GM19193 (cell line): ENCODE results near the gene CREB3L2.

Source experiments
- POLR2A ChIP-seq: IDR thresholded peaks from 4 replicates; pipeline ENCODE4 v1.6.1; 2011; ENCODE audit not compliant: insufficient read depth, insufficient read length; ENCODE audit errors: extremely low read depth

CREB3L2 gene

DNA sequence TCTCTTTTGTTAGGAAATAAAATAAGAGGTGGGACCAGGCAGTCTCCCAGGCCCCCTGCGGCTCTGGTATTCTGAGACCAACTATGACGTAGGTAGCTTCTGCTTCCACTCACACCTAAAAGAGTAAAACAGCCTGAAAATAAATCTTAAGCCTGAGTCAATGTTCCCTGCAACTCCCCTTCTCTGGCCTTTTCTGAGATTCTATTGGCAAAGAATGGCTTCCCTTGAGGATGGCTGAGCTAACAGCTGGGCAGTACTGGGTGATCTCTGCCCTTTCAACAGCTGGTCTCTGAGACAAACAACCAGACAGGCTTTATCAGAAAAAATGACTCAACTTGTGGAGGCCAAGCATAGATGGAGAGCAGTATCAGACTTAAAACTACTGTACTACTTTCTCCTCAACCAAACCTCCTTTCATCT is 58.7 kb downstream of the CREB3L2 start:
- no peak for TF ChIP-seq POLR2A

DNA sequence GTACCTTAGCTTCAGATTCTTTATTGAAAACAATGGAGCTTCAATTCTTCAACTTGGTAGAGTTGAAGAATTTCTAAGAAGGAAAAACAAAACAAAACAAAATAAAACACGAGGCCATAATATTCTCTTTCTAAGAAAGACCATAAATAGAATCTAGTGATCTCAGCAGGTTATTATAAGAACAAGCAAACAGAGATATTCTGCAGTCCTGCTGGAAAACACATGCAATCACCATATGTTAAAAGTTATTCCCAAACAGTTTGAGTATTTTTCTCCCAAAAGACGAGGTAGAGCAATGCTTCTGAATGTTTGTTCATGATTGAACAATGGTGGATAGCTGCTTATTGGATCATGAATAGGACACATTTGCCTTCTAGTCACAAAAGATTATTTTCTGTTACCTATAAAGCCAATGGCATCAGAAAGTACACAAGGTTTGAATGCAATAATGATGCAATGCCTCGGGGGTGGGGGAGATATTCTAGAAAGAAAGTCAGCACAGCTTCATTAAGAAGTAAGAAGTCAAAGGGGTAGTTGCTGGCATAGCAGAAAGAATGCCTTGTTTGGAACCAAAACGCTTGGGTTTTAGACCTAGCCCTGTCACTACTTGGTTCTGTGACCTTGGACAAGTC is 59.3 kb downstream of the CREB3L2 start:
- no peak for TF ChIP-seq POLR2A

GRCh38 chr7:137940656-137941518 is 61.0 kb downstream of the CREB3L2 start:
- no peak for TF ChIP-seq POLR2A

DNA sequence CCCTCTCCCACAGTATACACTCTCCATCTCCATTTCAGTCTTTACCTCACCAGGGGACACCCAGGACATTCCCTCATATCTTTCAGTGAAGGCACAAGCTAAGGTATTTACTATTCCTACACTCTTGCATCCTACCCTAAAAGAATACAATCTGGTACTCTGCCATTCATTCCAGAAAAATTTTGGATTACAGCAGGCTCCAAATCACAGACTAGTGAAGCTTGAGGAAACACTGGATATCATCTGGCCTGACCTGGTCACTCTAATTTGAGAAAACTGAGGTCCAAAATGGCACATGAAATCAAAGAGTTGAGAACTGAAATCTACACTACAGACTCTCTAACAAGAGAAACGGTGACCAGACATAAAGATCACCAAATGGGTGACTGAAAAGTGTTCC is 61.7 kb downstream of the CREB3L2 start:
- TF ChIP-seq POLR2A = no peak

- no peak for TF ChIP-seq POLR2A
Measured at GRCh38 chr7:137937202-137937560, 64.7 kb downstream of the CREB3L2 start.

DNA sequence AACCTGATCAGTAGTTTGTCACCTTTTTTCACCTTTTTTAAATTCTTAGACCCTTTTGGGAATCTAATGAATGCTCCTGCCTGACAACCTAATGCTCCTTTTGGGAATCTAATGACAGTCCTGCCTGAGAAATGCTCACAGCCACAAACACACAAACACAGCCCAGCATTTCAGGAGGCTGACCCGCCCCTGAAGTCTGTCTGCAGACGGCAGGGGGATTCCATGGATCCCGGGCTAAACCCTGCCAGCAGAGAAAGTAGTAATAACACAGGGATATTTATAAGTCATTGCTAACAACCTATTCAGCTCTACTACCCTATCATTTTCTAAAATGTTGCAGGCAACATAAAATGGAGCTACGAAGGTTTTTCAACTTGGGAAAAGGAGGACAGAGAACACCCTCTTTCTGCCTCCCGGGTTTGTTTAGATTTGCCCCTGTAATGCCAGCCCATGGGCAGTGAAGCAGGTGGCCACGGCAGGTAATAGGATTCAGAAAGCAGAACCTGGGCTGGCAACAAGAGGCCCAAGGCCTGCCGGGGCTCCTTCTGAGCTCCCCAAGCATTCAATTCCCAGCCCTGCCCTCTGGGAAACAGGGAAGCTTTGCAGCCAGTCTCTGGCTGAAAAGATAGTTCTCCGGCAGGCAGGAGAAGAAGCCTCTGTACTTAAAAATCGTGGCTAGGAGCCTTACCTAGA is 65.2 kb downstream of the CREB3L2 start:
- TF ChIP-seq POLR2A = no peak

- TF ChIP-seq POLR2A = no peak
Measured at GRCh38 chr7:137935884-137936508, 65.9 kb downstream of the CREB3L2 start.

DNA sequence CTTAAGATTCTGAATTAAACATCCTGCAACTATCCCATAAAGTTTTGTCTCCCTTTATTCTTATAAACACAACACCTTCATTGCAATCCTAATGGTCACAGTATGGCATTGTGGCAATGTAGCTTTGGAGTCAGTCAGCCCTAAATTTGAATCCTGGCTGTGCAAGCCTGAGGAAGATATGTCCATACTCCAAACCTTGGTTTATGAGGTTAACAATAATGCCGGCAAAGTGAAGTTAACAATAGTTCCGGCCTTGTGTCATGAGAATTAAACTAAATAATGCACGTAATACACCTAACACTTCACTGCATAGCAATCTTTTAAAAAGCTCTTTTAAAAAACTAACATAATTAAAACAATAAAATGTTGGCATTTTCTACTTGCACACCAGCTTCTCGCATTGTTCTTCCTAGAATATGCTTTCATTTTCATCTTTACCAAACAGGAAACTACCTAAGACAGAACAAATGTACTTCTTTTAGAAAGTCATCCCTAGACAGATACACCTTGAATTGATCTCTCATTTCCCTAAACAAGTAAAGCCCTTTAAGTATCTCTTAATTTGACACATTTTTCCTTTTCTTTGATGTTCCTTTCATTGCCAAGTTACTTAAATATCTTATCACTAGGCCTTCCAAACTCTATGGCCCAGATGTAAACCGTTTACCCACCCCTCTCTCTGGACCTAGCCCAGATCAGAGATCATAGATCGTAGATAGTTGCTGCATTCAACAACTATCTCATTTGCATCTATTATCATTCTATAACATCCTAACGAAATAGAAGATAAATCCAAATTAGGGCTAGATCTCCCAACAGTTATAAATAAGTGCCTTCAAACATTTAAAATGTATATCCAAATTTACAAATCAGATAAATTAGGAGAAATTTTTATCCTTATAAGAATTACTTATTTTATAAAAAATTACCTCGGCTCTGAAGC is 66.7 kb downstream of the CREB3L2 start:
- no peak for TF ChIP-seq POLR2A

DNA sequence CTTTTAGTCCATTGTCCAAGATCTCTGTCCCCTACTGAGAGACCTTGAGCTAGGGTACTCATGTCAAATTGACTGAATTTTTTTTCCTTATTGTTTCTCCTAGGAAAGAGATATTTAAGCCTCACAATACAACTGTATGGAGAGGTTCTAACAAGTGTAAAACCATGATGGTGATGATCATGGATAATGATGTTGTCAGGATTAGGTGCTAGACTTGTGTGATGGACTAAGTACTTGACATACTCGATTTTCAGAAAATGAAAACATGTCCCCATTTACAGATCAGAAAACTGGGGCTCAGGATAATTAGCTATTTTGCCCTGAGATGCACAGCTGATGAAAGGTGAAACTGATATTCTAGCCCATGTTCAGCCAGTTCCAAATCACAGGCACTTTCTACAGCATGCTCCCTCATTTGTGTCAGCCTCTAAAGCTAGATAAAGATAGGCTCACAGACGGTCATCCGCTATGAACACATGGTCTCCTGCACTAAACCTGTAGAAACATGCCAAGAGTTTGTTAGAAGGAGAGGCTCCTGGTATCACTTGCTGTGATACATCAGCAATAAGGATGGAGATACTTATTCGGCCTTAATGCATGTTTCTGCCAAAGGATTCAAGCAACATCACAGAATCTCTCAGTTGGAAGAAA is 67.6 kb downstream of the CREB3L2 start:
- TF ChIP-seq POLR2A = no peak

GRCh38 chr7:137933270-137934017 is 68.4 kb downstream of the CREB3L2 start:
- no peak for TF ChIP-seq POLR2A

GRCh38 chr7:137932881-137933269 is 69.0 kb downstream of the CREB3L2 start:
- no peak for TF ChIP-seq POLR2A

- no peak for TF ChIP-seq POLR2A
Measured at GRCh38 chr7:137931823-137932222, 70.1 kb downstream of the CREB3L2 start.

- TF ChIP-seq POLR2A = no peak
Measured at GRCh38 chr7:137930581-137930980, 71.3 kb downstream of the CREB3L2 start.

GRCh38 chr7:137928626-137929025 is 73.3 kb downstream of the CREB3L2 start:
- TF ChIP-seq POLR2A = no peak

- no peak for TF ChIP-seq POLR2A
Measured at GRCh38 chr7:137927386-137927785, 74.5 kb downstream of the CREB3L2 start.
